Measurements from ENCODE around the gene FNBP1.

Gene FNBP1

GRCh38 chr9:130042885-130043653 lies at the start of gene FNBP1:
TSS of gene FNBP1 (minus strand) at chr9:130043189. CDS start at chr9:130042975, 214 bp downstream.
- Histone ChIP-seq H3K79me2 (ENCODE audit: insufficient read depth, low read length) (peaks cover 54% of the 10 kb centered on the region), H3K4me1 (ENCODE audit: insufficient read depth, low read length, poor library complexity, severe bottlenecking) (peaks cover 37% of the 10 kb centered on the region), H3K9ac (ENCODE audit: low read depth, low read length, poor library complexity, severe bottlenecking) (peak within 1 kb of the TSS; percentile 95), H3F3A (ENCODE audit: low read depth) (peaks cover 12% of the 10 kb centered on the region), H3K4me3 (ENCODE audit: low read length, poor library complexity, severe bottlenecking) (peak within 1 kb of the TSS; percentile 77), H4K20me1 (ENCODE audit: insufficient read depth, low read length, poor library complexity, severe bottlenecking) (peaks cover 31% of the 10 kb centered on the region), H3K9me2 (replicated peaks; ENCODE audit: low read depth, low read length) (no peaks in the 10 kb centered on the region), H3K4me2 (ENCODE audit: low read depth, low read length, poor library complexity, severe bottlenecking) (peak within 1 kb of the TSS; percentile 83), H2AFZ (ENCODE audit: low read length) (no peak within 1 kb of the TSS), H3K9me3 (ENCODE audit: insufficient read depth, low read depth, low read length) (no peaks in the 10 kb centered on the region), H3K36me3 (ENCODE audit: insufficient read depth, low read length) (no peaks in the 10 kb centered on the region), H3K27me3 (ENCODE audit: insufficient read depth, low read length, poor library complexity, severe bottlenecking) (no peaks in the 10 kb centered on the region)
- no peak for TF ChIP-seq CTCF (conservative IDR thresholded peaks at IDR 0.05; ENCODE audit: low read length)

GRCh38 chr9:130090915-130091314 lies 47.9 kb upstream of the FNBP1 start:
- H3K9me2 ChIP-seq (replicated peaks; ENCODE audit: low read depth, low read length), result no peaks in the 10 kb centered on the region
- H3K4me2 ChIP-seq (ENCODE audit: low read depth, low read length, poor library complexity, severe bottlenecking), result no peak overlapping the region
- no peaks in the 10 kb centered on the region for H3K4me1 ChIP-seq (ENCODE audit: insufficient read depth, low read length, poor library complexity, severe bottlenecking)
- no peaks in the 10 kb centered on the region for H4K20me1 ChIP-seq (ENCODE audit: insufficient read depth, low read length, poor library complexity, severe bottlenecking)
- no peaks in the 10 kb centered on the region for H3F3A ChIP-seq (ENCODE audit: low read depth)
- no peak overlapping the region for H3K9ac ChIP-seq (ENCODE audit: low read depth, low read length, poor library complexity, severe bottlenecking)
- peaks cover 23% of the 10 kb centered on the region; the same call in 1 of the 2 replicates for H3K36me3 ChIP-seq (ENCODE audit: insufficient read depth, low read length)
- H3K9me3 ChIP-seq (ENCODE audit: insufficient read depth, low read depth, low read length), result no peaks in the 10 kb centered on the region
- TF ChIP-seq EZH2phosphoT487 (IDR thresholded peaks at IDR 0.05; ENCODE audit: borderline replicate concordance) (no peak), CTCF (conservative IDR thresholded peaks at IDR 0.05; ENCODE audit: low read length) (no peak)
- no peak overlapping the region for H2AFZ ChIP-seq (ENCODE audit: low read length)
- no peaks in the 10 kb centered on the region for H3K79me2 ChIP-seq (ENCODE audit: insufficient read depth, low read length)
- H3K27me3 ChIP-seq (ENCODE audit: insufficient read depth, low read length, poor library complexity, severe bottlenecking), result no peaks in the 10 kb centered on the region
- no peak overlapping the region for H3K4me3 ChIP-seq (ENCODE audit: low read length, poor library complexity, severe bottlenecking)

GRCh38 chr9:130089141-130089540 lies 46.2 kb upstream of the FNBP1 start:
- H2AFZ ChIP-seq (ENCODE audit: low read length), result no peak overlapping the region
- H3K4me1 ChIP-seq (ENCODE audit: insufficient read depth, low read length, poor library complexity, severe bottlenecking), result no peaks in the 10 kb centered on the region
- no peak overlapping the region for H3K4me3 ChIP-seq (ENCODE audit: low read length, poor library complexity, severe bottlenecking)
- H3K79me2 ChIP-seq (ENCODE audit: insufficient read depth, low read length), result no peaks in the 10 kb centered on the region
- H3F3A ChIP-seq (ENCODE audit: low read depth), result no peaks in the 10 kb centered on the region
- H4K20me1 ChIP-seq (ENCODE audit: insufficient read depth, low read length, poor library complexity, severe bottlenecking), result no peaks in the 10 kb centered on the region
- peaks cover 23% of the 10 kb centered on the region; the same call in 1 of the 2 replicates for H3K36me3 ChIP-seq (ENCODE audit: insufficient read depth, low read length)
- H3K9me2 ChIP-seq (replicated peaks; ENCODE audit: low read depth, low read length), result no peaks in the 10 kb centered on the region
- H3K4me2 ChIP-seq (ENCODE audit: low read depth, low read length, poor library complexity, severe bottlenecking), result no peak overlapping the region
- no peak for TF ChIP-seq CTCF (conservative IDR thresholded peaks at IDR 0.05; ENCODE audit: low read length)
- no peak for TF ChIP-seq EZH2phosphoT487 (IDR thresholded peaks at IDR 0.05; ENCODE audit: borderline replicate concordance)
- H3K27me3 ChIP-seq (ENCODE audit: insufficient read depth, low read length, poor library complexity, severe bottlenecking), result no peaks in the 10 kb centered on the region
- H3K9me3 ChIP-seq (ENCODE audit: insufficient read depth, low read depth, low read length), result no peaks in the 10 kb centered on the region
- H3K9ac ChIP-seq (ENCODE audit: low read depth, low read length, poor library complexity, severe bottlenecking), result no peak overlapping the region

All from Loucy (cell line).